Cardiac fibroblast (primary cell): ENCODE results near the gene SPTLC1.

ENCODE experiments used
- DNase-seq, 2 donors: peaks; one replicate each; pipeline versions ENCODE4 v3.0.0 to v3.0.0-alpha.2; 2010; ENCODE audit warnings: low read depth in 2 of 2
- H3K4me3 ChIP-seq, 2 donors: replicated peaks in 1 of 2; 1 replicate in 1 of 2; 2 replicates in 1 of 2; pipeline ENCODE4 v1.5.1; 2011; ENCODE audit warnings: low read depth in 2 of 2, low read length in 2 of 2, mild to moderate bottlenecking in 2 of 2, moderate library complexity in 1 of 2
- TF ChIP-seq, protein P1 (sequence below): IDR thresholded peaks from one replicate; pipeline ENCODE4 v1.5.1; 2011; ENCODE audit warnings: low read depth, mild to moderate bottlenecking, low read length, inconsistent platforms

SPTLC1 gene

DNA sequence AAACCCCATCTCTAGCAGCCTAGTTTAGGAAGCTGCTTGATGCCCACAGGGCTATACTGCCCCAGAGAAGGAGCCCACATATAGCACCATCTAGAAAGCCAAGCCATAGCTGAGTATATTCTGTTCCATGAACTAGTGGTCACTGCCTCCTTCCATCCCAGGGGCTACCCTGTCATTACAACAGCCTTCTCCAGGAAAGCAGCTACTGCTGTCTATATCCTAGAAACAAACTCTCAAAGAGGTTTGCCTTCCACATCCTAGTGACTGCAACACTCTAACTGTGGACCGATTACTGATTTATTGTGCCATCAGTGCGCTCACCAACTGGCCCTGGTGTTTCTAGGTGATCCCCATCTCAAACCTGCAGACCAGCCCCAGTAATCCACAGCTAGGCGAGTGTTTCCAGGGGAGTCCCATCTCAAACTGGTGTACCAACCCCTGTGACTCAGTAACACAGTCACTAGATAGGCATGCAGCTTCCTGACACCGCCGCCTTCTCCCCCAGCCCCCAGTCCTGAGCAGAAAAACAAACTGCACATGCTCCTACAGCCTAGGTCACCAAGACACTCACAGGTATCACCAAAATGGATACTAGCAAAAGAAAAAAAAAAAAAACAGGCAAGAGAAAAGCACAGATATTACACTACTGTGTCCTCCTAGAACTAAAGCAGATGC, 14.8 kb downstream of the SPTLC1 start:
- peak; percentile 70 to 90 for DNase-seq
- TF ChIP-seq, protein P1, sequence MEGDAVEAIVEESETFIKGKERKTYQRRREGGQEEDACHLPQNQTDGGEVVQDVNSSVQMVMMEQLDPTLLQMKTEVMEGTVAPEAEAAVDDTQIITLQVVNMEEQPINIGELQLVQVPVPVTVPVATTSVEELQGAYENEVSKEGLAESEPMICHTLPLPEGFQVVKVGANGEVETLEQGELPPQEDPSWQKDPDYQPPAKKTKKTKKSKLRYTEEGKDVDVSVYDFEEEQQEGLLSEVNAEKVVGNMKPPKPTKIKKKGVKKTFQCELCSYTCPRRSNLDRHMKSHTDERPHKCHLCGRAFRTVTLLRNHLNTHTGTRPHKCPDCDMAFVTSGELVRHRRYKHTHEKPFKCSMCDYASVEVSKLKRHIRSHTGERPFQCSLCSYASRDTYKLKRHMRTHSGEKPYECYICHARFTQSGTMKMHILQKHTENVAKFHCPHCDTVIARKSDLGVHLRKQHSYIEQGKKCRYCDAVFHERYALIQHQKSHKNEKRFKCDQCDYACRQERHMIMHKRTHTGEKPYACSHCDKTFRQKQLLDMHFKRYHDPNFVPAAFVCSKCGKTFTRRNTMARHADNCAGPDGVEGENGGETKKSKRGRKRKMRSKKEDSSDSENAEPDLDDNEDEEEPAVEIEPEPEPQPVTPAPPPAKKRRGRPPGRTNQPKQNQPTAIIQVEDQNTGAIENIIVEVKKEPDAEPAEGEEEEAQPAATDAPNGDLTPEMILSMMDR: no peak
- H3K4me3 ChIP-seq: no peak overlapping the region

DNA sequence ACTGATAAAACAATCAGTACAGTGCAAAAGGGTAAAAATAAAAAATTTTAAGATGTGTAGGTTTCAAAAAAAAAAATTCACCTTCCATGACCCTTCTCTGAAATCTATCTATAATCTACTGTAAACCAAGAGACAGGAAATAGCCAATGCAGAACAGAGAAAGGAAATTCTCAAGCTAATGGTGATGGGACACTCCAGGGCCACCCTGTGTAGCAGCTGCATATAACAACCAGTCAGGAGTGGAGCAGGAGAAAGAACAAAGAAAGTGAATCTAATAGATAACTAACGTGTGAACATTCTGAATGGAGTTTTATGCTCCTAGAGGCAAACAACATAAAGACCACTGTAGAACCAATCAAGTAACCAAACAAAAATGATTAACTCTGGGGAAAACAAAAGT, 16.6 kb downstream of the SPTLC1 start:
- no peak overlapping the region for H3K4me3 ChIP-seq
- DNase-seq: no peak
- TF ChIP-seq, protein P1: no peak

DNA sequence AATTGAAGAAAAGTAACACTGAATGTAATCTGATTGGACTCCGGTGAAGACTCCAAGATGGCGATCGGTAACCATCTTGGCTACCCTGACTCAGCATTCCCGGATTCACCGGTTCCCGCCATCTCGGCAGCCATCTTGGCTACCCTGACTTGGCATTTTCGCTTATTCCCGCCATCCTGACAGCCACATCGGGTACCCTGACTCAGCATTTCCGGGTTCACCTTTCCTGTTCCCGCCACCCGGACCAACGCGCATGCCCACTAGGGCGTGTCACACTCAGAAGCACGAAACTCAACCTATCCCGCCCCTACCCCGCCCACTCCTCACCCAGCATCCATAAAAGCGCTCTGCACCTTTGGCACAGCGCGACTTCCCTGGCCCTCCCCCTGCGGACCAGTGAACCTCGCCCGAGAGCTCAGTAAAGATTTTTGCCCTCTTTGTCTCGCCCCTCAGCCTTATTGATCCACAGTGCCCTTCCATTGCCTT, 17.2 kb downstream of the SPTLC1 start:
- DNase-seq: peak; percentile 66 to 80
- TF ChIP-seq, protein P1: no peak
- H3K4me3 ChIP-seq: peak overlapping the region in 1 of 2 donors; percentile 14

GRCh38 chr9:92095236-92095635, 20.0 kb downstream of the SPTLC1 start:
- TF ChIP-seq, protein P1: no peak
- no peak overlapping the region for H3K4me3 ChIP-seq
- no peak for DNase-seq

GRCh38 chr9:92094655-92095054, 20.6 kb downstream of the SPTLC1 start:
- H3K4me3 ChIP-seq: no peak overlapping the region
- peak in 1 of 2 donors; percentile 24 for DNase-seq

DNA sequence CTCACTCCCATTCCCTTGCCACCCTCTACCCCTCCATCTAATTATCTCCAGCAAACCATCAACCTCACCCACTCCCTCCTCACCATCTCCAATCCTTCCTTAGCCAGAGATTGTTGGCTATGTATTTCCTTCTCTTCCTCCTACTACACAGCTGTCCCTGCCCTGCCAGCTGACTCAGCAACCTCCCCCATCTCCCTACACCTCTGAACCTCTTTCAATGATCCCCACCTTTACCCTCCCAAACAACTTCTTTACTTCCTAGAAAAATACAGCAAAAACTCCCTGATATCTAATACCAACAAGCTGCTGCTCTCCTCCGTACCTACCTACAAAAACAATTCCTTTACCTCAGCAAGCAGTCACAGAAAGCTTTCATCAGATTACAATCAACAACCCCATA, 37.3 kb downstream of the SPTLC1 start:
- no peak overlapping the region for H3K4me3 ChIP-seq
- DNase-seq: no peak
- TF ChIP-seq, protein P1: no peak

More at GRCh38 chr9:92094655-92095054, 20.6 kb downstream of the SPTLC1 start:
- TF ChIP-seq, protein P1: no peak

GRCh38 chr9:92071634-92072033, 43.6 kb downstream of the SPTLC1 start:
- TF ChIP-seq, protein P1: no peak
- DNase-seq: no peak
- no peak overlapping the region for H3K4me3 ChIP-seq
